H1 (cell line): ENCODE measurements around the gene ORAI3. TPM values are rescaled to one million over a fixed set of nuclear protein-coding genes. Genes with fewer than 3 reads are reported as not detected.
"Not testable (repeated sequence)": the region's sequence is repeated elsewhere in the genome, so short reads cannot be mapped to it uniquely, and the experiment has no call there.

Experiments
- CTCF ChIA-PET: fragments of 300-600 bp; sonication (Branson Sonifier 250); formaldehyde crosslinking; loops from one replicate; lab custom pipeline; 2021; ENCODE audit not compliant: partially characterized antibody; lab: Charles Lee
- POLR2A ChIA-PET: fragments of 300-600 bp; sonication (Branson Sonifier 250); formaldehyde crosslinking; loops from one replicate; lab custom pipeline; 2021; ENCODE audit warnings: inconsistent platforms; ENCODE audit not compliant: partially characterized antibody; lab: Charles Lee
- DNase-seq, 2 experiments: peaks; one replicate each; pipeline versions ENCODE4 v3.0.0 to v3.0.0-alpha.2; 2010 to 2022; ENCODE audit warnings: low spot score in 2 of 2, low read depth in 1 of 2, mixed read lengths in 1 of 2
- FAIRE-seq: peaks from 2 replicates; lab custom pipeline; 2011; peaks lifted over from hg19 to GRCh38; lab: Jason Lieb, UNC
- H2AFZ ChIP-seq: 2 replicates; pipeline ENCODE4 v1.8.1; 2012; ENCODE audit warnings: low read length, inconsistent platforms
- H2AK5ac ChIP-seq: 2 replicates; pipeline ENCODE4 v1.6.1; 2013; ENCODE audit warnings: low read depth, low read length
- H2BK120ac ChIP-seq: replicated peaks from 2 replicates; pipeline ENCODE3; 2013; ENCODE audit warnings: low read depth, low read length, inconsistent platforms
- H2BK12ac ChIP-seq: 2 replicates; pipeline ENCODE4 v1.6.1; 2013; ENCODE audit warnings: low read depth, low read length
- H2BK15ac ChIP-seq: 2 replicates; pipeline ENCODE4 v1.6.1; 2013; ENCODE audit warnings: low read length
- H2BK20ac ChIP-seq: 2 replicates; pipeline ENCODE4 v1.6.1; 2013; ENCODE audit warnings: low read length
- H2BK5ac ChIP-seq: 2 replicates; pipeline ENCODE4 v1.6.1; 2013; ENCODE audit warnings: low read depth, low read length
- H3K14ac ChIP-seq: 2 replicates; pipeline ENCODE4 v1.6.1; 2013; ENCODE audit warnings: inconsistent platforms; ENCODE audit not compliant: insufficient read length
- H3K18ac ChIP-seq: 2 replicates; pipeline ENCODE4 v1.6.1; 2013; ENCODE audit warnings: low read length; ENCODE audit errors: extremely low read depth
- H3K23ac ChIP-seq: 2 replicates; pipeline ENCODE4 v1.6.1; 2013; ENCODE audit warnings: inconsistent platforms; ENCODE audit not compliant: insufficient read length
- H3K23me2 ChIP-seq: 2 replicates; pipeline ENCODE4 v1.6.1; 2013; ENCODE audit warnings: low read depth, low read length
- H3K27ac ChIP-seq: 2 replicates; pipeline ENCODE4 v1.6.1; 2011; ENCODE audit warnings: low read depth, low read length, inconsistent platforms
- H3K27me3 ChIP-seq, 4 experiments: replicated peaks in 1 of 4; 1 replicate in 1 of 4; 2 replicates in 3 of 4; pipeline versions ENCODE4 v1.6.1 to v1.8.1; 2011 to 2013; ENCODE audit warnings: low read length in 3 of 4, mild to moderate bottlenecking in 3 of 4, inconsistent platforms in 2 of 4, mixed read lengths in 2 of 4, moderate library complexity in 1 of 4; ENCODE audit not compliant: control insufficient read depth in 3 of 4, insufficient read depth in 3 of 4; ENCODE audit errors: extremely low read depth in 1 of 4
- H3K36me3 ChIP-seq, 4 experiments: 2 replicates each; pipeline versions ENCODE4 v1.6.1 to v1.8.1; 2011 to 2013; ENCODE audit warnings: mild to moderate bottlenecking in 4 of 4, low read length in 3 of 4, moderate library complexity in 2 of 4, control low read depth in 1 of 4, inconsistent platforms in 1 of 4; ENCODE audit not compliant: insufficient read depth in 4 of 4, control insufficient read depth in 2 of 4
- H3K4ac ChIP-seq: replicated peaks from 2 replicates; pipeline ENCODE3; 2013; ENCODE audit warnings: low read length, low read depth, mixed read lengths, inconsistent platforms; ENCODE audit not compliant: insufficient read length
- H3K4me1 ChIP-seq, 4 experiments: replicated peaks in 1 of 4; 1 replicate in 1 of 4; 2 replicates in 3 of 4; pipeline versions ENCODE4 v1.6.1 to v1.8.1; 2011 to 2013; ENCODE audit warnings: low read length in 3 of 4, inconsistent platforms in 2 of 4, mixed read lengths in 1 of 4; ENCODE audit not compliant: insufficient read depth in 4 of 4, control insufficient read depth in 3 of 4
- H3K4me2 ChIP-seq, 2 experiments: 2 replicates each; pipeline versions ENCODE4 v1.6.1 to v1.8.1; 2011 to 2013; ENCODE audit warnings: low read depth in 2 of 2, low read length in 2 of 2, control low read depth in 1 of 2, inconsistent platforms in 1 of 2, mild to moderate bottlenecking in 1 of 2; ENCODE audit not compliant: insufficient read depth in 1 of 2
- H3K4me3 ChIP-seq, 4 experiments: fragments of 200-600, 300-600 bp in 1 of 4; sonication (generic), shearing (Covaris generic), sonication (Bioruptor Twin) in 1 of 4; 2 replicates each; pipeline versions ENCODE4 v1.5.1 to v1.8.1; 2011 to 2016; ENCODE audit warnings: low read length in 4 of 4, low read depth in 3 of 4, control low read depth in 2 of 4, inconsistent platforms in 2 of 4, mild to moderate bottlenecking in 2 of 4, mixed read lengths in 1 of 4, moderate library complexity in 1 of 4; ENCODE audit not compliant: insufficient read depth in 2 of 4; ENCODE audit errors: extremely low read depth in 1 of 4
- H3K56ac ChIP-seq: replicated peaks from 2 replicates; pipeline ENCODE3; 2013; ENCODE audit warnings: low read depth, mild to moderate bottlenecking, mixed read lengths, low read length, inconsistent platforms; ENCODE audit not compliant: insufficient read length
- H3K79me1 ChIP-seq: 2 replicates; pipeline ENCODE4 v1.6.1; 2013; ENCODE audit warnings: low read depth, low read length, control low read depth
- H3K79me2 ChIP-seq, 2 experiments: 2 replicates each; pipeline versions ENCODE4 v1.6.1 to v1.8.1; 2012 to 2013; ENCODE audit warnings: low read length in 2 of 2, mild to moderate bottlenecking in 2 of 2, inconsistent platforms in 1 of 2; ENCODE audit not compliant: insufficient read depth in 2 of 2, control insufficient read depth in 1 of 2
- H3K9ac ChIP-seq, 4 experiments: replicated peaks in 1 of 4; 1 replicate in 1 of 4; 2 replicates in 3 of 4; pipeline versions ENCODE4 v1.6.1 to v1.8.1; 2011 to 2013; ENCODE audit warnings: low read depth in 3 of 4, low read length in 3 of 4, control low read depth in 2 of 4, mild to moderate bottlenecking in 2 of 4, moderate library complexity in 2 of 4, inconsistent platforms in 1 of 4; ENCODE audit errors: extremely low read depth in 1 of 4
- H3K9me3 ChIP-seq, 2 experiments: 2 replicates each; pipeline versions ENCODE4 v1.6.1 to v1.8.1; 2012 to 2013; ENCODE audit warnings: mild to moderate bottlenecking in 2 of 2, moderate library complexity in 2 of 2, control low read depth in 1 of 2, inconsistent platforms in 1 of 2, low read depth in 1 of 2, low read length in 1 of 2, mixed read lengths in 1 of 2; ENCODE audit not compliant: insufficient read depth in 2 of 2
- H4K20me1 ChIP-seq, 2 experiments: replicated peaks in 1 of 2; 2 replicates each; pipeline versions ENCODE3 to v1.8.1; 2011 to 2013; ENCODE audit warnings: inconsistent platforms in 2 of 2, low read length in 2 of 2, mild to moderate bottlenecking in 1 of 2; ENCODE audit not compliant: insufficient read depth in 2 of 2, control insufficient read depth in 1 of 2
- H4K5ac ChIP-seq: 2 replicates; pipeline ENCODE4 v1.6.1; 2013; ENCODE audit warnings: low read length, low read depth, mixed read lengths, inconsistent platforms; ENCODE audit not compliant: insufficient read length
- H4K8ac ChIP-seq: 2 replicates; pipeline ENCODE4 v1.8.0; 2013; ENCODE audit warnings: mild to moderate bottlenecking, moderate library complexity, low read length, inconsistent platforms; ENCODE audit not compliant: insufficient read depth; ENCODE audit errors: extremely low read depth
- H4K91ac ChIP-seq: replicated peaks from 2 replicates; pipeline ENCODE3; 2013; ENCODE audit warnings: low read length, mixed read lengths, inconsistent platforms; ENCODE audit not compliant: insufficient read length
- WGBS, 2 experiments: shearing (Covaris generic) in 1 of 2; methylation state at CpG; one replicate each; pipeline versions ENCODE4 v1.1.6 to v1.1.7; 2013 to 2015; ENCODE audit warnings: low lambda C conversion rate in 2 of 2, mixed read lengths in 2 of 2, inconsistent platforms in 1 of 2, low coverage in 1 of 2, missing lambda C conversion rate in 1 of 2; ENCODE audit not compliant: insufficient replicate concordance in 2 of 2, insufficient coverage in 1 of 2, insufficient read length in 1 of 2; ENCODE audit errors: extremely low coverage in 1 of 2, missing lambda C conversion rate in 1 of 2; 5-methylcytosine and 5-hydroxymethylcytosine counted together
- polyA plus RNA-seq, 7 experiments: library from polyadenylated mRNA; depleted of rRNA in 3 of 7; stranded (reverse) in 5 of 7; unstranded in 2 of 7; fragments of >200 nt in 5 of 7; fragments of 200-250 nt in 2 of 7; gene quantifications; 1 replicate in 5 of 7; 2 replicates in 1 of 7; 4 replicates in 1 of 7; pipeline versions ENCODE4 v1.2.1 to v1.2.3, GENCODE V29; 2011 to 2013; ENCODE audit warnings: missing spikeins in 2 of 7, mixed read lengths in 2 of 7
- total RNA-seq: library from RNA; stranded (reverse); fragmentation: NEBNext Ultra II Directional; extraction: Animal tissue kit (Norgen Biotek cat#: 25700); gene quantifications from 2 replicates; pipeline ENCODE4 v1.2.1, GENCODE V29; 2021

The ORAI3 gene
- total and polyA plus RNA-seq, 2 of the 8 experiments (the other 6 are each of a cell fraction or from before 2014, with no cell fraction given), result 8.7 to 24.5 TPM

DNA sequence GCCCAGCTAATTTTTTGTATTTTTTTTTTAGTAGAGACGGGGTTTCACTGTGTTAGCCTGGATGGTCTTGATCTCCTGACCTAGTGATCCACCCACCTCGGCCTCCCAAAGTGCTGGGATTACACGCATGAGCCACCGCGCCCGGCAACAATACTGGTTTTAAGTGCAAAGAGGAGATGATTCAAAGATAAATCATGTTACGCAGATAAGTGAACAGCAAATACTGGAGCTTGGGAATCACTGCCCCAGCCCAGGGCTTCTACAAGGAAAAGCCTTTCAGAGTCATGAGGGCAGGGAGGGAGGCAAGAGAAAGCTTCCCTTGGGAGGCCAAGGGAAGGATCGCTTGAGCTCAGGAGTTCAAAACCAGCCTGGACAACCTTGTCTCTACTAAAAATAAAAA is 9.3 kb upstream of the ORAI3 start:
- DNase-seq, H4K91ac ChIP-seq, H2BK120ac ChIP-seq, H4K5ac ChIP-seq, H3K79me1 ChIP-seq, H3K56ac ChIP-seq, H3K23me2 ChIP-seq, H3K4ac ChIP-seq, H3K4me2 ChIP-seq, H3K79me2 ChIP-seq, H2BK5ac ChIP-seq, H3K27ac ChIP-seq, H2AFZ ChIP-seq, H3K4me3 ChIP-seq, H3K9ac ChIP-seq, H2BK15ac ChIP-seq, H3K9me3 ChIP-seq, H2BK12ac ChIP-seq, H3K27me3 ChIP-seq, H3K4me1 ChIP-seq, H2AK5ac ChIP-seq, H4K8ac ChIP-seq, H3K23ac ChIP-seq, H3K18ac ChIP-seq, H3K14ac ChIP-seq, H2BK20ac ChIP-seq, FAIRE-seq: not testable (repeated sequence)
- peaks cover 16 to 32% (median 18%) of the 10 kb centered on the region in 4 experiments; a peak in 7 of 8 replicates for H3K36me3 ChIP-seq
- CTCF ChIA-PET, result interaction anchor here (1.1 to 4.5 kb wide), 3 partner anchors 10 to 94 kb away, joined by 3 to 20 read pairs (median 6); no protein-coding TSS in a partner anchor
- H4K20me1 ChIP-seq, result peaks cover 7 to 21% of the 10 kb centered on the region in 2 experiments
- POLR2A ChIA-PET, result interaction anchor here (1.3 to 12.0 kb wide), 4 partner anchors 7 to 14 kb away, joined by 5 to 105 read pairs (median 21); partner anchors contain the start of genes FBXL19 and ORAI3
- 95% methylated on average over 8 of the region's 8 CpGs; no CpG with 5 or more reads in 1 of the 2 experiments for WGBS, 2 experiments
